Suprapubic skin (tissue), 3 donors: ENCODE data around the gene APOB.

Experiments
- CTCF ChIP-seq, 2 donors: fragments of 200-600 bp in 1 of 2; fragments of 450-650 bp in 1 of 2; sonication (generic) in 1 of 2; IDR thresholded peaks; one replicate each; pipeline ENCODE4 v1.5.1; 2016 to 2019; ENCODE audit warnings: antibody characterized with exemption in 2 of 2, mild to moderate bottlenecking in 1 of 2, moderate library complexity in 1 of 2
- POLR2AphosphoS5 ChIP-seq, 3 donors: sonication (generic); formaldehyde crosslinking; IDR thresholded peaks; one replicate each; pipeline ENCODE4 v1.6.1; 2017; ENCODE audit warnings: antibody characterized with exemption in 3 of 3

GRCh38 chr2:21041943-21042707, 1.7 kb downstream of the APOB start:
- TF ChIP-seq CTCF (IDR thresholded peaks at IDR 0.05): no peak
- peak in 1 of 3 donors; percentile 66 for TF ChIP-seq POLR2AphosphoS5 (IDR thresholded peaks at IDR 0.05)
